HG02943 (cell line): ENCODE data around the gene SCGB1D2.
"Not testable (repeated sequence)": the region's sequence is repeated elsewhere in the genome, so short reads cannot be mapped to it uniquely, and the experiment has no call there.

Experiments used
- ATAC-seq: cut with Tn5 transposase; IDR thresholded peaks from one replicate; pipeline ENCODE4 v1.9.1; 2021; ENCODE audit warnings: mild to moderate bottlenecking, low read depth, moderate library complexity; ENCODE audit not compliant: unreplicated experiment

SCGB1D2 gene

GRCh38 chr11:62242021-62242420, at the start of gene SCGB1D2:
SCGB1D2 (plus strand) TSS chr11:62242239; CDS start chr11:62242308, 69 bp downstream.
- no peak for ATAC-seq

DNA sequence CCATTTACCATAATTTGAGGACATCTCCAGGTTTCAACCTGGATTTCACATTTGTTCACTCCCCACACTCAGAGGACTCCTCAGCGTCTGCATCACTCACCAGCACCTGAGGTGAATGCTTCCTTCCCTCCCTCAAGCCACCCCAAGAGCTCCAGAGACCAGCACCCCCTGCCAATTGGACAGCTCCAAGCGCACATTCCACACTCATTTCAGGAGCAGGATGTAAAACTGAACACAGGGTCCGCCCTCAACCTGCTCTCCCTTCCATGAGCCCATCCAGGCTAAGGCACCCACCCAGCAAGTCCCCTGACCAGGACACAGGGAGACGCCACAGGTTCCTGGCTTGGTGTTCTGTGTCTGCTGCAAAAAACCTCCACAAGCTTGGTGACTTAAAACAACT, 48.1 kb upstream of the SCGB1D2 start:
- no peak for ATAC-seq

DNA sequence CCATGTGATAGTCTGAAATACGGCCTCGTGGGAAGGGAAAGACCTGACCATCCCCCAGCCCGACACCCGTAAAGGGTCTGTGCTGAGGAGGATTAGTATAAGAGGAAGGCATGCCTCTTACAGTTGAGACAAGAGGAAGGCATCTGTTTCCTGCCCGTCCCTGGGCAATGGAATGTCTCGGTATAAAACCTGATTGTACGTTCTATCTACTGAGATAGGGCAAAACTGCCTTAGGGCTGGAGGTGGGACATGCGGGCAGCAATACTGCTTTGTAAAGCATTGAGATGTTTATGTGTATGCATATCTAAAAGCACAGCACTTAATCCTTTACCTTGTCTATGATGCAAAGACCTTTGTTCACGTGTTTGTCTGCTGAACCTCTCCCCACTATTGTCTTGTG, 47.0 kb upstream of the SCGB1D2 start:
- not testable (repeated sequence) for ATAC-seq

- ATAC-seq = no peak
These were observed 46.1 kb upstream of the SCGB1D2 start for GRCh38 chr11:62195945-62196344.

- not testable (repeated sequence) for ATAC-seq
These were observed 44.6 kb upstream of the SCGB1D2 start for GRCh38 chr11:62197400-62197799.

GRCh38 chr11:62201376-62201775, 40.7 kb upstream of the SCGB1D2 start:
- ATAC-seq = no peak

- no peak for ATAC-seq
These were observed 39.1 kb upstream of the SCGB1D2 start for GRCh38 chr11:62202910-62203309.

DNA sequence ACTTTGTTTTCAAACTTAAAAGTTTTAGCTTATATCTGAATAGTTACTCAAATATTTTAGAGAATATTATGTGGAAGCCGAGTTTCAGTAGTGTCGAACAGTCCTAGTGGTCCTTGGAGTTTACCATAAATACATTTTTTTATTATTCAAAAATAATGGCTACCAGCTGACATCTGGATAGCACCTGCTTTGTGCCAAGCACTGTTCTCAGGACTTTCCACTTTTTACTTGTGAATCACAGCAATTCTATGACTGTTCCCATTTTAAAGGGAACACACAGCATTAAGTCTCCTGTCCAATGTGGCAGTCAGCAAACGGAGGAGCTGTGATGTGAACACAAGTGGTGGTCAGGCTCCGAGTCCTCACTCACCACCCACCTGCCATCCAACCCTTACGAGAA, 37.6 kb upstream of the SCGB1D2 start:
- no peak for ATAC-seq

- ATAC-seq = no peak
These were observed 36.6 kb upstream of the SCGB1D2 start for GRCh38 chr11:62205441-62205840.

- ATAC-seq = not testable (repeated sequence)
These were observed 35.6 kb upstream of the SCGB1D2 start for GRCh38 chr11:62206276-62207066.

- no peak for ATAC-seq
These were observed 33.3 kb upstream of the SCGB1D2 start for GRCh38 chr11:62208785-62209144.

DNA sequence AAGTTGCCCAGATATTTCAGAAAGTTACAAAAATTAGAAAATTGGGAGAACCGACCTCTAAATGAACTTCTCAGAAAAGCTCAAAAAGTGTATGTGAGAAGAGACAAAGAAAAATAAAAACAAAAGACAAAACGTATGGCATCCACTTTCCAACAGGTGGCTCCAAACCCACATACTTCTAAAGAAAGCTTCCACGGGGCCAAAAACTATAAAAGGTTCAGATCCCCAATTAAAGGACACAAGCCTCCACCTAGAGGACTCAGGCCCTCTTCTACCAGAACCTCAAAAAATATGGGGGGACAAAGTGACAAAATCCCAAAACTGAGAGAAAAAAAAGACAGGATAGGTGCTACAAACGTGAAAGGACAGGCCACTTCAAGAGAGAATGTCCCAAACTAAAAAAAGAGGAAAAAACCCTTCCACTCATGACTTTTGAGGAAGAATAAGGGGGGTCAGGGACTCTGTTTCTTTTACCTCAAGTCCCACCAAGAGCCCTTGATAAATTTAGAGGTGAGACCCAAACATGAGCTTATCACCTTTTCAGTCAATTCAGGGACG, 24.8 kb upstream of the SCGB1D2 start:
- no peak for ATAC-seq

GRCh38 chr11:62221498-62221897, 20.5 kb upstream of the SCGB1D2 start:
- ATAC-seq = no peak

DNA sequence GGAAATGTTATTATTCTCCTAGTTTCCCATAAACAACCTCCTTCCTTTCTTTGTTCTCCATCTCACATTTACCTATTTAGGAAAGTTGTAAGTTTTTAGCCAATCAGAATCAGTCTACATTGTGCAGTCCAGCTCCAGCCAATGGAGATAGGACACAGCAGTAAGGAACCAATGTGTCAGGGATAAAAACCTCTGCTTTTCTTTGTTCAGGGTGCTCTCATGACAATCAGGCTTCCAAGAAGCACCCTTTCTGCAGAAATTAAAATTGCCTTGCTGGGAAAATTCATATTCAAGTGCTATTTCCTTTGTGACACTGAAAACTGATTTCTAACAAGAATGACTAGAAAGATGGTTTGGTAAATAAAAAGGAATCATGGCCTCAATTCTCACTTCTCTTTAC, 18.9 kb upstream of the SCGB1D2 start:
- ATAC-seq = no peak

DNA sequence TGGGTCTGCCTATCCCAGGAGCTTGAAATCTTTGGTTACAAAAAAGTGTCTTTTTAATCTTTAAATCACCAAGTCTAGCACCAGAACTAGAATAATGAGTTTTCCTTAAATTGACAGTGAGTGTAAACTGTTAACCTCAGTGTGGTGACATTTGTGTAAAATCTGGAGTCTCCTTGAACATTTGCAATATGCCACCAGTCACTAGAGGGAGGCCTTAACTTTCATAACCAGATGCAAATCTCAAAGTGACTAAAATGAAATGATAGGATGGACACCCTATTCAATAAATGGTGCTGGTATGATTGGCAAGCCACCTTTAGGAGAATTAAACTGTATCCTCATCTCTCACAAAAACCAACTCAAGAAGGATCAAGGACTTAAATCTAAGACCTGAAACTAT, 8.3 kb upstream of the SCGB1D2 start:
- no peak for ATAC-seq

- no peak for ATAC-seq
These were observed 5.9 kb upstream of the SCGB1D2 start for GRCh38 chr11:62236187-62236586.

- no peak for ATAC-seq
These were observed 4.5 kb upstream of the SCGB1D2 start for GRCh38 chr11:62237499-62237898.

- ATAC-seq = no peak
These were observed 3.9 kb upstream of the SCGB1D2 start for GRCh38 chr11:62238151-62238550.

DNA sequence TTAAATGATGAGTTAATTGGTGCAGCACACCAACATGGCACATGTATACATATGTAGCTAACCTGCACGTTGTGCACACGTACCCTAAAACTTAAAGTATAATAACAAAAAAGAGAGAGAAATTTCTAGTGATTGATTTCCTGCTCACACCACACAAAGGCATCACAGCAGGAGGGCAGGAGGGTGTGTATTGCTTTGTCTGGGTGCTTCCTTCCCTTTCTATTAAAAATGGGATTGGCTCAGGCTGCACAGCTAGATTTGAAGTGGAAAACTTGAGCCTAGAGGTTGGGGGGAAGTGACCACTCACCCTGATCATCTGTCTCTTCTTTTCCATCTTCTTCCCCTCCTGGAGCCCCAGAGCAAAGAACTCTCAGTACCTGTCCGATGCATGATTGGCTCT, 944 bp upstream of the SCGB1D2 start:
- ATAC-seq = no peak

DNA sequence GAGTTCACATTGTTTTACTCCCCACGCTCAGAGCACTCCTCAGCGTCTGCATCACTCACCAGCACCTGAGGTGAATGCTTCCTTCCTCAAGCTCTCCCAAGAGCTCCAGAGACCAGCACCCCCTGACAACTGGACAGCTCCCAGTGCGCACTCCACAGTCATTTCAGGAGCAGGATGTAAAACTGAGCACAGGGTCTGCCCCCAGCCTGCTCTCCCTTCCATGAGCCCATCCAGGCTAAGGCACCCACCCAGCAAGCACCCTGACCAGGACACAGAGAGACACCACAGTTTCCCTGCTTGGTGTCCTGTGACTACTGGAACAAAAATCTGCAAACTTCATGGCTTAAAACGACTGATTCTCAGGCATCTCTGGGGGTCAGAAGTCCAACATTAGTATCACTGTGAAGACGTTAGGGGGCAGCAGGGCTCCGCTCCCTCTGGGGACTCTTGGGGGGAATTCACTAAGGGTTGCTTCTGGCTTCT, 3.3 kb downstream of the SCGB1D2 start:
- ATAC-seq = no peak

DNA sequence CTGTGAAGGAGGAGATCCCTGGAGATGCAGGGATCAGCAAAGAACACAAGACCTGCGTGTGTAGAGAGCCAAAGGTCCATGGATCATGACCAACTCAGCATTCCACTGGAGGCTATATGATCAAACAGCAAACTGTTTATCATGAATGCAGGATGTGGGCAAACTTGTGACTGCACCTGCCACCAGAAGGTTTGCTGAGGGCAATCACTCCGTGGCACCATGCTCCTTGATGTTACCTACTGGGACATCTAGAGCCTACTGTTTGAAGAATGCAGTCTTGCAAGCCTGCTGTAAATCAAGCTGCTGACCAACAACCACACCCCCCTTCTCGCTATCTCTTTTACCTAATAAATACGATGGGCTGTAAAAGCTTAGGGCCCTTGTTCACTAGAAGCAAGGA, 9.7 kb downstream of the SCGB1D2 start:
- ATAC-seq = no peak

- no peak for ATAC-seq
These were observed 12.0 kb downstream of the SCGB1D2 start for GRCh38 chr11:62253999-62254542.
